ENCODE data around the gene NR3C2. TPM values are rescaled to one million over a fixed set of nuclear protein-coding genes. Genes with fewer than 3 reads are reported as not detected.
"Not testable (repeated sequence)": the region's sequence is repeated elsewhere in the genome, so short reads cannot be mapped to it uniquely, and the experiment has no call there.

The NR3C2 gene
- total RNA-seq, 1 experiment from 2014 or later: 0.26 TPM

GRCh38 chr4:148089624-148090023, 352.6 kb downstream of the NR3C2 start:
- TF ChIP-seq CTCF (IDR thresholded peaks at IDR 0.05) (no peak), REST (IDR thresholded peaks at IDR 0.05; ENCODE audit: insufficient read depth in 1 of 2, low read depth in 2 of 2, low read length in 1 of 2) (no peak), TCF7L2 (IDR thresholded peaks at IDR 0.05; ENCODE audit: low read depth, low read length) (no peak), POLR2AphosphoS5 (IDR thresholded peaks at IDR 0.05; ENCODE audit: low read depth, low read length) (no peak), SIN3A (IDR thresholded peaks at IDR 0.05; ENCODE audit: borderline replicate concordance, insufficient read depth, low read depth, low read length) (no peak)
- ChIA-PET CTCF (no interaction called here), POLR2A (no interaction called here)
- Histone ChIP-seq H3K9me3 (ENCODE audit: control insufficient read depth, insufficient read depth, low read depth, low read length) (no peaks in the 10 kb centered on the region), H3K4me1 (ENCODE audit: control insufficient read depth, insufficient read depth, low read length) (no peaks in the 10 kb centered on the region), H3K27ac (ENCODE audit: low read length) (no peak overlapping the region), H3K4me3 (ENCODE audit: low read depth in 2 of 2, low read length in 2 of 2) (no peak overlapping the region), H3K36me3 (ENCODE audit: control insufficient read depth, insufficient read depth, low read length) (no peaks in the 10 kb centered on the region), H3K27me3 (ENCODE audit: control insufficient read depth, insufficient read depth, low read length) (no peaks in the 10 kb centered on the region)
- in situ Hi-C loops (cut with HindIII; ENCODE audit: low pct_unique_long_range_greater_than_20kb, low sequenced_read_pairs): no loop called here
- DNase-seq (ENCODE audit: low read depth, low spot score) (no peak), ATAC-seq (no peak)
- intact Hi-C loops (cut with micrococcal nuclease; ENCODE audit: unreplicated experiment): no loop called here
- no TSS peak for BruUV-seq (replicated peaks)

- H3K4me3 ChIP-seq (ENCODE audit: low read depth in 2 of 2, low read length in 2 of 2); H3K27me3 ChIP-seq (ENCODE audit: control insufficient read depth, insufficient read depth, low read length); H3K4me1 ChIP-seq (ENCODE audit: control insufficient read depth, insufficient read depth, low read length); intact Hi-C loops (cut with micrococcal nuclease; ENCODE audit: unreplicated experiment); in situ Hi-C loops (cut with HindIII; ENCODE audit: low pct_unique_long_range_greater_than_20kb, low sequenced_read_pairs); POLR2A ChIA-PET; H3K27ac ChIP-seq (ENCODE audit: low read length); CTCF ChIA-PET; BruUV-seq (replicated peaks); ATAC-seq; H3K9me3 ChIP-seq (ENCODE audit: control insufficient read depth, insufficient read depth, low read depth, low read length); H3K36me3 ChIP-seq (ENCODE audit: control insufficient read depth, insufficient read depth, low read length); DNase-seq (ENCODE audit: low read depth, low spot score): not testable (repeated sequence)
Observed at GRCh38 chr4:148083073-148083472, 359.1 kb downstream of the NR3C2 start.

- intact Hi-C loops (cut with micrococcal nuclease; ENCODE audit: unreplicated experiment): no loop called here
- CTCF ChIA-PET: no interaction called here
- POLR2A ChIA-PET: no interaction called here
- BruUV-seq (replicated peaks): no TSS peak
- ATAC-seq (no peak), DNase-seq (ENCODE audit: low read depth, low spot score) (no peak)
- H3K27me3 ChIP-seq (ENCODE audit: control insufficient read depth, insufficient read depth, low read length): no peaks in the 10 kb centered on the region
- no peaks in the 10 kb centered on the region for H3K9me3 ChIP-seq (ENCODE audit: control insufficient read depth, insufficient read depth, low read depth, low read length)
- H3K4me3 ChIP-seq (ENCODE audit: low read depth in 2 of 2, low read length in 2 of 2): no peak overlapping the region
- no peak overlapping the region for H3K27ac ChIP-seq (ENCODE audit: low read length)
- in situ Hi-C loops (cut with HindIII; ENCODE audit: low pct_unique_long_range_greater_than_20kb, low sequenced_read_pairs): no loop called here
- TF ChIP-seq TCF7L2 (IDR thresholded peaks at IDR 0.05; ENCODE audit: low read depth, low read length) (no peak), CTCF (IDR thresholded peaks at IDR 0.05) (no peak), POLR2AphosphoS5 (IDR thresholded peaks at IDR 0.05; ENCODE audit: low read depth, low read length) (no peak), SIN3A (IDR thresholded peaks at IDR 0.05; ENCODE audit: borderline replicate concordance, insufficient read depth, low read depth, low read length) (no peak), REST (IDR thresholded peaks at IDR 0.05; ENCODE audit: insufficient read depth in 1 of 2, low read depth in 2 of 2, low read length in 1 of 2) (no peak)
- no peaks in the 10 kb centered on the region for H3K36me3 ChIP-seq (ENCODE audit: control insufficient read depth, insufficient read depth, low read length)
- no peaks in the 10 kb centered on the region for H3K4me1 ChIP-seq (ENCODE audit: control insufficient read depth, insufficient read depth, low read length)
Observed at GRCh38 chr4:148081745-148082144, 360.5 kb downstream of the NR3C2 start.

Measured in Panc1 (cell line).